Measurements from ENCODE around the gene FNDC3A. TPM values are rescaled to one million over a fixed set of nuclear protein-coding genes. Genes with fewer than 3 reads are reported as not detected.
"Not testable (repeated sequence)": the region's sequence is repeated elsewhere in the genome, so short reads cannot be mapped to it uniquely, and the experiment has no call there.

FNDC3A gene
- total RNA-seq, 4 donors from 2014 or later = 37.0 to 39.4 (median 38.6) TPM

GRCh38 chr13:49134305-49134704 lies 158.6 kb downstream of the FNDC3A start:
- Histone ChIP-seq H3K4me3 (no peak overlapping the region), H3K36me3 (peaks cover 20 to 63% (median 44%) of the 10 kb centered on the region in 4 donors), H3K9me3 (no peaks in the 10 kb centered on the region), H3K4me1 (peaks cover 0 to 8% (median 0%) of the 10 kb centered on the region in 4 donors), H3K27ac (replicated peaks in 1 of 4) (no peak overlapping the region), H3K27me3 (no peaks in the 10 kb centered on the region)
- 93% methylated on average over 3 of the region's 3 CpGs for WGBS
- intact Hi-C loops (cut with DNase I) = no loop called here
- no peak for DNase-seq (ENCODE audit: extremely low spot score)
- TF ChIP-seq POLR2AphosphoS5 (IDR thresholded peaks at IDR 0.05) (no peak), POLR2A (IDR thresholded peaks at IDR 0.05; ENCODE audit: low read depth) (no peak), CTCF (IDR thresholded peaks at IDR 0.05) (no peak), EP300 (IDR thresholded peaks at IDR 0.05) (no peak)

- intact Hi-C loops (cut with DNase I); H3K4me1 ChIP-seq; H3K4me3 ChIP-seq; DNase-seq (ENCODE audit: extremely low spot score); H3K27me3 ChIP-seq; H3K9me3 ChIP-seq; H3K27ac ChIP-seq (replicated peaks in 1 of 4): not testable (repeated sequence)
- H3K36me3 ChIP-seq = peaks cover 7 to 62% (median 42%) of the 10 kb centered on the region in 4 donors
- WGBS = 96% methylated on average over 7 of the region's 7 CpGs
These were observed 161.5 kb downstream of the FNDC3A start for GRCh38 chr13:49137138-49137643.

GRCh38 chr13:49140910-49141611 lies 165.3 kb downstream of the FNDC3A start:
- no peak for DNase-seq (ENCODE audit: extremely low spot score)
- no peaks in the 10 kb centered on the region for H3K4me1 ChIP-seq
- H3K4me3 ChIP-seq = no peak overlapping the region
- H3K27me3 ChIP-seq = no peaks in the 10 kb centered on the region
- H3K36me3 ChIP-seq = peaks cover 7 to 54% (median 46%) of the 10 kb centered on the region in 4 donors
- no peaks in the 10 kb centered on the region for H3K9me3 ChIP-seq
- TF ChIP-seq CTCF (IDR thresholded peaks at IDR 0.05) (no peak), POLR2AphosphoS5 (IDR thresholded peaks at IDR 0.05) (no peak), POLR2A (IDR thresholded peaks at IDR 0.05; ENCODE audit: low read depth) (no peak), EP300 (IDR thresholded peaks at IDR 0.05) (no peak)
- intact Hi-C loops (cut with DNase I) = no loop called here
- no peak overlapping the region for H3K27ac ChIP-seq (replicated peaks in 1 of 4)

GRCh38 chr13:49146950-49147355 lies 171.2 kb downstream of the FNDC3A start:
- peak overlapping the region in 3 of 4 donors; percentile 17 to 30 (median 23) for H3K27ac ChIP-seq (replicated peaks in 1 of 4)

More at GRCh38 chr13:49146950-49147355, 171.2 kb downstream of the FNDC3A start:
- intact Hi-C loops (cut with DNase I) = no loop called here
- no peak for DNase-seq (ENCODE audit: extremely low spot score)
- Histone ChIP-seq H3K9me3 (peaks cover 0 to 8% (median 3%) of the 10 kb centered on the region in 4 donors), H3K27me3 (no peaks in the 10 kb centered on the region), H3K4me3 (peak overlapping the region in 2 of 4 donors; percentile 6 to 18), H3K36me3 (peaks cover 7 to 56% (median 26%) of the 10 kb centered on the region in 4 donors), H3K4me1 (peaks cover 0 to 5% (median 1%) of the 10 kb centered on the region in 4 donors)
- 48% methylated on average over 2 of the region's 2 CpGs for WGBS
- TF ChIP-seq POLR2AphosphoS5 (IDR thresholded peaks at IDR 0.05) = no peak
- TF ChIP-seq EP300 (IDR thresholded peaks at IDR 0.05) = no peak
- no peak for TF ChIP-seq POLR2A (IDR thresholded peaks at IDR 0.05; ENCODE audit: low read depth)
- TF ChIP-seq CTCF (IDR thresholded peaks at IDR 0.05) = no peak

All from esophagus muscularis mucosa (tissue), 4 donors.